B cell (primary cell): Measurements from ENCODE around the gene GOLIM4.

Experiments used
- EZH2 ChIP-seq: IDR thresholded peaks from 2 replicates; pipeline ENCODE4 v1.6.1; 2012; ENCODE audit warnings: borderline replicate concordance, low read depth, mild to moderate bottlenecking, moderate library complexity, low read length; ENCODE audit not compliant: insufficient read depth, poor library complexity, severe bottlenecking
- TF ChIP-seq, protein P1 (sequence below): fragments of 200-600 bp; IDR thresholded peaks from one replicate; pipeline ENCODE4 v1.8.0; 2022; ENCODE audit warnings: antibody characterized with exemption, mild to moderate bottlenecking

DNA sequence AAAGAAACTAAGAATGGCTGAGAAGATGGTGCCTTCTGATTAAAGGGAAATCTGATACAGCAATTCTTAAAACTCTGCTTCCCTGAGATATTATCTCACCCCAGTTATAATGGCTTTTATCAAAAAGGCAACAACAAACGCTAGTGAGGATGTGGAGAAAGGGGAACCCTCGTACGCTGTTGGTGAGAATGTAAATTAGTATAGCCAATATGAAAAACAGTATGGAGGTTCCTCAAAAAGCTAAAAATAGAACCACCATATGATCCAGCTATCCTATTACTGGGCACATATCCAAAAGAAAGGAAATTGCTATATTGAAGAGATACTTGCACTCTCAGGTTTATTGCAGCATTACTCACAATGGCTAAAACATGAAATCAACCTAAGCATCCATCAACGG is 65.1 kb downstream of the GOLIM4 start:
- TF ChIP-seq, protein P1, sequence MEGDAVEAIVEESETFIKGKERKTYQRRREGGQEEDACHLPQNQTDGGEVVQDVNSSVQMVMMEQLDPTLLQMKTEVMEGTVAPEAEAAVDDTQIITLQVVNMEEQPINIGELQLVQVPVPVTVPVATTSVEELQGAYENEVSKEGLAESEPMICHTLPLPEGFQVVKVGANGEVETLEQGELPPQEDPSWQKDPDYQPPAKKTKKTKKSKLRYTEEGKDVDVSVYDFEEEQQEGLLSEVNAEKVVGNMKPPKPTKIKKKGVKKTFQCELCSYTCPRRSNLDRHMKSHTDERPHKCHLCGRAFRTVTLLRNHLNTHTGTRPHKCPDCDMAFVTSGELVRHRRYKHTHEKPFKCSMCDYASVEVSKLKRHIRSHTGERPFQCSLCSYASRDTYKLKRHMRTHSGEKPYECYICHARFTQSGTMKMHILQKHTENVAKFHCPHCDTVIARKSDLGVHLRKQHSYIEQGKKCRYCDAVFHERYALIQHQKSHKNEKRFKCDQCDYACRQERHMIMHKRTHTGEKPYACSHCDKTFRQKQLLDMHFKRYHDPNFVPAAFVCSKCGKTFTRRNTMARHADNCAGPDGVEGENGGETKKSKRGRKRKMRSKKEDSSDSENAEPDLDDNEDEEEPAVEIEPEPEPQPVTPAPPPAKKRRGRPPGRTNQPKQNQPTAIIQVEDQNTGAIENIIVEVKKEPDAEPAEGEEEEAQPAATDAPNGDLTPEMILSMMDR: no peak
- no peak for TF ChIP-seq EZH2
